Measurements from ENCODE around the gene TTC9B.
A peak's percentile ranks its signal among the peaks of the same experiment; 100 is the strongest.

The TTC9B gene

GRCh38 chr19:40245506-40246128 is 27.4 kb upstream of the TTC9B start:
- no peaks in the 10 kb centered on the region for H3K9me3 Mint-ChIP-seq
- H3K36me3 Mint-ChIP-seq (ENCODE audit: insufficient read depth) = peaks cover 22% of the 10 kb centered on the region
- H3K4me3 Mint-ChIP-seq = no peak overlapping the region
- peaks cover 38% of the 10 kb centered on the region for H3K4me1 Mint-ChIP-seq
- H3K27me3 Mint-ChIP-seq = no peaks in the 10 kb centered on the region
- DNase-seq (ENCODE audit: low spot score in 2 of 2) (no peak), ATAC-seq (replicated peaks; ENCODE audit: extremely low read depth, poor library complexity, severe bottlenecking) (no peak)
- H3K27ac Mint-ChIP-seq (ENCODE audit: low read depth) = no peak overlapping the region

GRCh38 chr19:40244579-40245317 is 26.6 kb upstream of the TTC9B start:
- peaks cover 25% of the 10 kb centered on the region for H3K36me3 Mint-ChIP-seq (ENCODE audit: insufficient read depth)
- H3K9me3 Mint-ChIP-seq = no peaks in the 10 kb centered on the region
- DNase-seq (ENCODE audit: low spot score in 2 of 2) (no peak), ATAC-seq (replicated peaks; ENCODE audit: extremely low read depth, poor library complexity, severe bottlenecking) (no peak)
- H3K27me3 Mint-ChIP-seq = no peaks in the 10 kb centered on the region
- peaks cover 32% of the 10 kb centered on the region for H3K4me1 Mint-ChIP-seq
- no peak overlapping the region for H3K4me3 Mint-ChIP-seq
- H3K27ac Mint-ChIP-seq (ENCODE audit: low read depth) = no peak overlapping the region

GRCh38 chr19:40243181-40243580 is 25.0 kb upstream of the TTC9B start:
- H3K27me3 Mint-ChIP-seq = no peaks in the 10 kb centered on the region
- no peaks in the 10 kb centered on the region for H3K9me3 Mint-ChIP-seq
- no peak for DNase-seq (ENCODE audit: low spot score in 2 of 2)

GRCh38 chr19:40242480-40242879 is 24.3 kb upstream of the TTC9B start:
- DNase-seq (ENCODE audit: low spot score in 2 of 2) (no peak), ATAC-seq (replicated peaks; ENCODE audit: extremely low read depth, poor library complexity, severe bottlenecking) (no peak)
- no peaks in the 10 kb centered on the region for H3K27me3 Mint-ChIP-seq
- no peak overlapping the region for H3K27ac Mint-ChIP-seq (ENCODE audit: low read depth)
- peaks cover 18% of the 10 kb centered on the region for H3K4me1 Mint-ChIP-seq
- no peak overlapping the region for H3K4me3 Mint-ChIP-seq
- H3K9me3 Mint-ChIP-seq = no peaks in the 10 kb centered on the region
- H3K36me3 Mint-ChIP-seq (ENCODE audit: insufficient read depth) = peaks cover 34% of the 10 kb centered on the region

More at GRCh38 chr19:40243181-40243580, 25.0 kb upstream of the TTC9B start:
- H3K36me3 Mint-ChIP-seq (ENCODE audit: insufficient read depth) = peaks cover 34% of the 10 kb centered on the region
- no peak for ATAC-seq (replicated peaks; ENCODE audit: extremely low read depth, poor library complexity, severe bottlenecking)
- no peak overlapping the region for H3K4me3 Mint-ChIP-seq
- no peak overlapping the region for H3K27ac Mint-ChIP-seq (ENCODE audit: low read depth)
- peaks cover 22% of the 10 kb centered on the region for H3K4me1 Mint-ChIP-seq

DNA sequence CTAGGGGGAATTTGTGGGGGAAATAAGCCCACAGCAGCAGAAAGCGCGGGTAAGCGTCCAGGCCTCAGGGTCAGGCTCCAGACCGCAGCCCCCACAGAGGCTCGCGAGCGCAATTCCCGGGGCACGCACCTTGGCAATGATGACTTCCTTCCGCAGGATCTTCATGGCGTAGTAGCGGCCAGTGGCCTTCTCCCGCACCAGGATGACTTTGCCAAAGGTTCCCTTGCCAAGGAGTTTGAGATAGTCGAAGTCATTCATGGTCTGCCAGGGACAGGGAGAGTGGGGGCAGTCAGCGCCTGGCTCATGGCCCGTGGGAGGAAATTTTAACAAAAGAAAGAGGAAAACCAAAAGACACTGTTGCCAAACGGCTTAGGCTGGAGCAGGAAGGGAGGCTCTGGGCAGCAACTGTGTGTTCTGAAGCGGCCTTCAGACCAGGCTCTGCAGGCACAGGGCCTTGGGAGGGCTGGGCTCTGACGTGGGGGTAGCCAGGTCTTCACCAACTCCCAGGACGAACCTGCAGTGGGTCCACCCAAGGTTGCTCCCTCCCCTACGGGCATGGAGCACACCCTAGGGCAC is 23.7 kb upstream of the TTC9B start:
- Mint-ChIP-seq H3K27me3 (no peaks in the 10 kb centered on the region), H3K9me3 (no peaks in the 10 kb centered on the region), H3K27ac (ENCODE audit: low read depth) (peak overlapping the region; percentile 78), H3K36me3 (ENCODE audit: insufficient read depth) (peaks cover 38% of the 10 kb centered on the region), H3K4me1 (peaks cover 18% of the 10 kb centered on the region), H3K4me3 (no peak overlapping the region)
- ATAC-seq (replicated peaks; ENCODE audit: extremely low read depth, poor library complexity, severe bottlenecking) (no peak), DNase-seq (ENCODE audit: low spot score in 2 of 2) (no peak)

- peaks cover 37% of the 10 kb centered on the region for H3K36me3 Mint-ChIP-seq (ENCODE audit: insufficient read depth)
- H3K9me3 Mint-ChIP-seq = no peaks in the 10 kb centered on the region
- no peak overlapping the region for H3K4me3 Mint-ChIP-seq
- ATAC-seq (replicated peaks; ENCODE audit: extremely low read depth, poor library complexity, severe bottlenecking) = no peak
- H3K27ac Mint-ChIP-seq (ENCODE audit: low read depth) = peak overlapping the region; percentile 78
- peaks cover 14% of the 10 kb centered on the region for H3K4me1 Mint-ChIP-seq
- no peak for DNase-seq (ENCODE audit: low spot score in 2 of 2)
- H3K27me3 Mint-ChIP-seq = no peaks in the 10 kb centered on the region
Measured at GRCh38 chr19:40241125-40241808, 23.1 kb upstream of the TTC9B start.

DNA sequence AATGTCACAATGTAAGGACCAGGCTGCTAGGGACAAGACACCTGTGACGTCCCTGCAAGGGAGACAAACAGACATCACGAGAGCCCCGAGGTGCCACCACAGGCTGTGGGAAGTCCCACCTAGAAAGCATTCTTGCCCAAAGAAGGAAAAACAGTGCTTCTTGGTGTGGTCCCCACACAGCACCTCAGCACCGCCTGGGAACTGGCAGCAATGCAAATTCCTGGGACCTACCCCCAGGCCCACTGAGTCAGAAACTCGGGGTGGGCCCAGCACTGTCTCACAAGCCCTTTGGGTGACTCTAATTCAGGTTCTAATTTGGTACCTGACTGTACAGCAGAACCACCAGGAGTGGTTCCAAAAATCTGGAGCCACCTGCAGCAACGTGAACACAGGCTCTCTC is 22.1 kb upstream of the TTC9B start:
- Mint-ChIP-seq H3K4me3 (no peak overlapping the region), H3K27ac (ENCODE audit: low read depth) (no peak overlapping the region), H3K36me3 (ENCODE audit: insufficient read depth) (peaks cover 39% of the 10 kb centered on the region), H3K27me3 (no peaks in the 10 kb centered on the region), H3K4me1 (peaks cover 11% of the 10 kb centered on the region), H3K9me3 (no peaks in the 10 kb centered on the region)
- no peak for ATAC-seq (replicated peaks; ENCODE audit: extremely low read depth, poor library complexity, severe bottlenecking)
- no peak for DNase-seq (ENCODE audit: low spot score in 2 of 2)

DNA sequence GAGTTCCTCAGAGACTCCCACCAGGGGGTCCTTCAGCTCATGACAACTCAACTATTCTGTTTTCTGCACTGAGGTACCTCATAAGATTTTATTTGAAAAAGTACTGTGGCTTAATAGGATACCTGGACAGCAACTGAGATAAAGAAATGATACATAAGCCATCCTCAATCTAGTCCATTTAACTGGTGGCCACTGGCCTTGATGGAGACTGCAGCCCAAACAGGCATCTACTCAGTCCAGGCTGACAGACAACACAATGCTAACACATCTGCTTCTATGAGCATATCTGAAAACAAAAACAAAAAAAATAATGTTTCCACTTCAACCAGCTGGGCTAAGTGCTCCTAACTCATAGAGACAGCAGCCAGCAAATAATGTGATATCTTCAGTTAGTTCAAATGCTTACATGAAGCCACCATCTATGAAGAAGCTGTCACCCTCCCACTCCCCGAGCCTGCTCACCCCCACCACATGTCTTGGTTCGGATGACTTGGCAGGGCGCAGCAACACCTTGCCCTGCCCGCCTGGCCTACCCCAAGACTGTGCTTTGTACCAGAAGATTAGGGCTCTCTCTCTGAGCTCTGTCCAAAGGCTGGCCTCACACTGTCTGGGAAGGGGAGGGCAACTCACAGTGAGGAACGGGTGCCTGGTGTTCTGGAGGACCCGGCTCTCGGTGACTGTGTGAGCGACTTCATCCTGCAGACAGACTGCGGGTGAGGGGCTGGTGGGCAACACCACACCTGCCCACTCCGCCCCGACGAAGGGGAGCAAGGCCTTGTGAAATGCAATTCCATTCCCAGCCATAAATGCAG is 21.4 kb upstream of the TTC9B start:
- Mint-ChIP-seq H3K27me3 (no peaks in the 10 kb centered on the region), H3K27ac (ENCODE audit: low read depth) (no peak overlapping the region), H3K36me3 (ENCODE audit: insufficient read depth) (peaks cover 43% of the 10 kb centered on the region), H3K4me3 (no peak overlapping the region), H3K9me3 (no peaks in the 10 kb centered on the region), H3K4me1 (peaks cover 4% of the 10 kb centered on the region)
- DNase-seq (ENCODE audit: low spot score in 2 of 2) (no peak), ATAC-seq (replicated peaks; ENCODE audit: extremely low read depth, poor library complexity, severe bottlenecking) (no peak)

DNA sequence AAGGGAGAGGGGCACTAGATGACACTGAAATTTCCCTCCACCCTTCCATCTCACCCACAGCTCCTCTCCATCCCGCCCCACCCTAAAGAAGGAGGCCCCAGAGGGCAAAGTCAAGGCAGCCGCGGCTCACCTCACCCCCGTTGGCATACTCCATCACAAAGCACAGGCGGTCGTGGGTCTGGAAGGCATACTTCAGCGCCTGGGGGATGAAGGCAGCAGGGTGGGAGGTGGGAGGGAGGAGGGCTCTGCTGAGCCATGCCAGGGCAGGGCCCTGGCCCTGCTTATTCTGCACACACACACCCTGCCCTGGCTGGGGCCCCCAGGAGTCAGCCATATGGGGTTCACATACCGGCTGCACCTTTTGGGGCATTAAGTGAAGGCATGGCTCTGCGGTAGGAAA is 20.6 kb upstream of the TTC9B start:
- Mint-ChIP-seq H3K27ac (ENCODE audit: low read depth) (no peak overlapping the region), H3K9me3 (no peaks in the 10 kb centered on the region), H3K27me3 (no peaks in the 10 kb centered on the region), H3K4me3 (no peak overlapping the region), H3K4me1 (no peaks in the 10 kb centered on the region), H3K36me3 (ENCODE audit: insufficient read depth) (peaks cover 45% of the 10 kb centered on the region)
- DNase-seq (ENCODE audit: low spot score in 2 of 2) (no peak), ATAC-seq (replicated peaks; ENCODE audit: extremely low read depth, poor library complexity, severe bottlenecking) (no peak)

DNA sequence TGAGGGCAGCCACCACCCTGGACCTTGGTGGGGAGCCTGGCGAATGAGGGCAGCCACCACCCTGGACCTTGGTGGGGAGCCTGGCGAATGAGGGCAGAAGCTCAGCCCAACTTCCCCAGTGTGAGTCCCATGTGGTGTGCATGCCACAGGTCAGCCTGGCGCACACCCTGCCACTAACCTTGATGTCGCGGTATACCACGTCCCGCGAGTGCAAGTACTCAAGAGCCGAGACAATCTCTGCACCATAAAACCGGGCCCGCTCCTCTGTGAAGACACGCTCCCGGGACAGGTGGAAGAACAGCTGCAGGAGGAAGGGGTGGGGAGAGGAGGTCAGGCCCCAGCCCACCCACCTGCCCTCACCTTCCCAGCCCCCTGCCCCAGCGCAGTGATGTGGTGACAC is 19.6 kb upstream of the TTC9B start:
- Mint-ChIP-seq H3K36me3 (ENCODE audit: insufficient read depth) (peaks cover 40% of the 10 kb centered on the region), H3K27me3 (no peaks in the 10 kb centered on the region), H3K4me1 (no peaks in the 10 kb centered on the region), H3K9me3 (no peaks in the 10 kb centered on the region), H3K27ac (ENCODE audit: low read depth) (no peak overlapping the region), H3K4me3 (no peak overlapping the region)
- no peak for ATAC-seq (replicated peaks; ENCODE audit: extremely low read depth, poor library complexity, severe bottlenecking)
- no peak for DNase-seq (ENCODE audit: low spot score in 2 of 2)

DNA sequence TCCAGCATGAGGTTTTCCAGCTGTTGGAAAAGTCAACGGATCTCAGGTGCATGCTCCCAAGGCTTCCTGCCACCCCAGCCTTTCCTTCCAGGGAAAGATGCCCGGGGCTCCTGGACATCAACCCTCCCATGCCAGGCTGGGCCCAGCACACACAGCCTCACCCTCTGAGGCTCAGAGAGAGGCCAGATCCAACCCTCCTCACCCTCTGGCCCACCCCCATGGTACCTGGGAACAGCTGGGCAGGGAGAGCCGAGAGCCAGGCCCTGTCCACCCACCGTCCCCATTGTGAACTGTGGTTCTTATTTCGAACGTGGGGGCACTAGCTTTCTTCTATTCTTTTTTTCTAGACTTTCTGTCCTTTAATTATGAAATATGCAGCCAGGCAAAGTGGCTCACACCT is 18.2 kb upstream of the TTC9B start:
- Mint-ChIP-seq H3K9me3 (no peaks in the 10 kb centered on the region), H3K27ac (ENCODE audit: low read depth) (no peak overlapping the region), H3K27me3 (no peaks in the 10 kb centered on the region), H3K36me3 (ENCODE audit: insufficient read depth) (peaks cover 38% of the 10 kb centered on the region), H3K4me1 (no peaks in the 10 kb centered on the region), H3K4me3 (no peak overlapping the region)
- ATAC-seq (replicated peaks; ENCODE audit: extremely low read depth, poor library complexity, severe bottlenecking) = no peak
- no peak for DNase-seq (ENCODE audit: low spot score in 2 of 2)

DNA sequence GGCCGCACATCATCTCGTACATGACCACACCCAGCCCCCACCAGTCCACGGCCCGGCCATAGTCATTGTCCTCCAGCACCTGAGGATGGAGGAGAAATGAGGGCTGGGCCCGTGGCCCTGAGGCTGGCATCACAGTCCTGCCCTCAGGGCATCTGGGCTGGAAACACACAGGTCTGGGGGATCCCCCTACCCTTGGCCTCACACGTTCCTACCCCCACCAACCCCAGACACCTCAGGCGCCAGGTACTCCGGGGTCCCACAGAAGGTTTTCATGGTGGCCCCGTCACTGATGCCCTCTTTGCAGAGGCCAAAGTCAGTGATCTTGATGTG is 17.8 kb upstream of the TTC9B start:
- H3K4me3 Mint-ChIP-seq = no peak overlapping the region
- H3K27ac Mint-ChIP-seq (ENCODE audit: low read depth) = no peak overlapping the region
- ATAC-seq (replicated peaks; ENCODE audit: extremely low read depth, poor library complexity, severe bottlenecking) (no peak), DNase-seq (ENCODE audit: low spot score in 2 of 2) (no peak)
- no peaks in the 10 kb centered on the region for H3K27me3 Mint-ChIP-seq
- no peaks in the 10 kb centered on the region for H3K4me1 Mint-ChIP-seq
- no peaks in the 10 kb centered on the region for H3K9me3 Mint-ChIP-seq
- peaks cover 38% of the 10 kb centered on the region for H3K36me3 Mint-ChIP-seq (ENCODE audit: insufficient read depth)

Data from central memory CD8-positive, alpha-beta T cell (primary cell).